K562 (cell line): ENCODE measurements around the gene GTF2A2. TPM values are rescaled to one million over a fixed set of nuclear protein-coding genes. Genes with fewer than 3 reads are reported as not detected.
A peak's percentile ranks its signal among the peaks of the same experiment; 100 is the strongest.

Experiments
- ATAC-seq: fragments of 200-7000 bp; cut with Tn5 transposase; 3 replicates; pipeline ENCODE4 v1.9.1; 2020; ENCODE audit warnings: moderate library complexity
- BruUV-seq: library from RNA; stranded (reverse); fragments of 400-500 nt; replicated peaks from 2 replicates; lab custom pipeline; 2021; lab: Mats Ljungman, UMichigan
- CTCF ChIA-PET: fragments of 300-600 bp; formaldehyde crosslinking; extraction: SDS; loops from one replicate; lab custom pipeline; 2021; ENCODE audit warnings: low intra/inter-chr PET ratio; lab: Yijun Ruan, JAX
- POLR2A ChIA-PET: fragments of 300-600, 350-650 bp; sonication (Branson Sonifier 250); formaldehyde crosslinking; extraction: SDS; loops from one replicate; lab custom pipeline; 2021; ENCODE audit warnings: antibody characterized with exemption, inconsistent platforms; lab: Yijun Ruan, JAX
- DNase-seq, 4 experiments: peaks; one replicate each; pipeline versions ENCODE4 v3.0.0 to v3.0.0-alpha.2; 2011 to 2018; ENCODE audit warnings: low spot score in 3 of 4, mixed read lengths in 3 of 4; ENCODE audit errors: extremely low read depth in 1 of 4
- FAIRE-seq: peaks from 2 replicates; lab custom pipeline; 2011; peaks lifted over from hg19 to GRCh38; lab: Jason Lieb, UNC
- H2AFZ ChIP-seq: 2 replicates; pipeline ENCODE4 v1.6.0; 2011; ENCODE audit warnings: low read depth, low read length, control low read depth, inconsistent platforms
- H3K27ac ChIP-seq: fragments of 200-600 bp; 3 replicates; pipeline ENCODE4 v1.8.0; 2011; ENCODE audit warnings: low read depth, mild to moderate bottlenecking, control low read depth, inconsistent platforms, low read length, moderate library complexity, mixed read lengths; ENCODE audit errors: extremely low read depth
- H3K27me3 ChIP-seq, 2 experiments: fragments of 300-600 bp in 1 of 2; 2 replicates in 1 of 2; 3 replicates in 1 of 2; pipeline versions ENCODE4 v1.6.0 to v1.8.0; 2011; ENCODE audit warnings: inconsistent platforms in 2 of 2, low read length in 2 of 2, mild to moderate bottlenecking in 1 of 2, mixed read lengths in 1 of 2, moderate library complexity in 1 of 2; ENCODE audit not compliant: control insufficient read depth in 2 of 2, insufficient read depth in 2 of 2
- H3K36me3 ChIP-seq: fragments of 300-600 bp; 3 replicates; pipeline ENCODE4 v1.8.0; 2011; ENCODE audit warnings: mild to moderate bottlenecking, low read length, inconsistent platforms; ENCODE audit not compliant: control insufficient read depth, insufficient read depth
- H3K4me1 ChIP-seq, 2 experiments: fragments of 200-600 bp in 1 of 2; replicated peaks in 1 of 2; 2 replicates in 1 of 2; 3 replicates in 1 of 2; pipeline versions ENCODE4 v1.5.1 to v1.8.0; 2011; ENCODE audit warnings: inconsistent platforms in 2 of 2, low read length in 2 of 2, mild to moderate bottlenecking in 1 of 2, mixed read lengths in 1 of 2, moderate library complexity in 1 of 2; ENCODE audit not compliant: control insufficient read depth in 2 of 2, insufficient read depth in 2 of 2
- H3K4me2 ChIP-seq: 2 replicates; pipeline ENCODE4 v1.6.1; 2011; ENCODE audit warnings: low read length, control low read depth, inconsistent platforms, mixed read lengths; ENCODE audit not compliant: insufficient read depth
- H3K4me3 ChIP-seq: fragments of 200-600 bp; sonication (generic), shearing (Covaris generic); 2 replicates; pipeline ENCODE4 v1.5.1; 2016; ENCODE audit warnings: control low read depth, inconsistent platforms
- H3K79me2 ChIP-seq: fragments of 200-600 bp; 3 replicates; pipeline ENCODE4 v1.8.0; 2011; ENCODE audit warnings: low read length, inconsistent platforms; ENCODE audit not compliant: control insufficient read depth, insufficient read depth
- H3K9ac ChIP-seq, 2 experiments: 2 replicates each; pipeline versions ENCODE4 v1.6.0 to v1.6.1; 2011; ENCODE audit warnings: low read depth in 2 of 2, low read length in 2 of 2, control low read depth in 1 of 2, inconsistent platforms in 1 of 2, mild to moderate bottlenecking in 1 of 2, mixed read lengths in 1 of 2; ENCODE audit not compliant: insufficient read depth in 1 of 2
- H3K9me1 ChIP-seq: one replicate; pipeline ENCODE4 v1.6.0; 2011; ENCODE audit warnings: inconsistent platforms, mild to moderate bottlenecking, low read length, moderate library complexity; ENCODE audit not compliant: control insufficient read depth, insufficient read depth
- H3K9me3 ChIP-seq: replicated peaks from 2 replicates; pipeline ENCODE4 v1.5.1; 2011; ENCODE audit warnings: low read depth, low read length, inconsistent platforms; ENCODE audit not compliant: control insufficient read depth, insufficient read depth
- H4K20me1 ChIP-seq: replicated peaks from 2 replicates; pipeline ENCODE4 v1.6.1; 2011; ENCODE audit warnings: low read length, inconsistent platforms, mixed read lengths; ENCODE audit not compliant: control insufficient read depth, insufficient read depth
- CTCF ChIP-seq, 3 experiments: IDR thresholded peaks in 2 of 3; conservative IDR thresholded peaks in 1 of 3; 2 replicates each; pipeline ENCODE4 v1.5.1; 2011 to 2012; ENCODE audit warnings: low read length in 3 of 3, mild to moderate bottlenecking in 3 of 3, control low read depth in 2 of 3, improper control_type of control experiment in 1 of 3, inconsistent platforms in 1 of 3, low read depth in 1 of 3, mixed read lengths in 1 of 3, moderate library complexity in 1 of 3; ENCODE audit not compliant: insufficient read depth in 2 of 3
- DEAF1 ChIP-seq: fragments of 450-650 bp; formaldehyde crosslinking; IDR thresholded peaks from 2 replicates; pipeline ENCODE4 v1.4.0; 2020; ENCODE audit warnings: mild to moderate bottlenecking, moderate library complexity
- RAD21 ChIP-seq, 2 experiments: fragments of 250-450 bp in 1 of 2; fragments of 450-650 bp in 1 of 2; sonication (Bioruptor Pico) in 1 of 2; formaldehyde crosslinking in 1 of 2; IDR thresholded peaks in 1 of 2; conservative IDR thresholded peaks in 1 of 2; 2 replicates each; pipeline versions ENCODE4 v1.4.0 to v1.8.0; 2020 to 2022; ENCODE audit warnings: mild to moderate bottlenecking in 2 of 2, moderate library complexity in 1 of 2
- RNF2 ChIP-seq: sonication (generic); IDR thresholded peaks from 2 replicates; pipeline ENCODE4 v1.6.1; 2016
- SMC3 ChIP-seq: conservative IDR thresholded peaks from 2 replicates; pipeline ENCODE4 v1.6.1; 2011; ENCODE audit warnings: low read depth, low read length, improper control_type of control experiment; ENCODE audit not compliant: insufficient read depth
- ZNF384 ChIP-seq: IDR thresholded peaks from 2 replicates; pipeline ENCODE4 v1.6.1; 2012; ENCODE audit warnings: low read depth, low read length, improper control_type of control experiment
- WGBS: fragments of 100-300 bp; shearing (Covaris generic); methylation state at CpG from one replicate; pipeline ENCODE4 v1.1.6; 2016; ENCODE audit warnings: low coverage, mixed read lengths; ENCODE audit not compliant: insufficient coverage; ENCODE audit errors: missing lambda C conversion rate; 5-methylcytosine and 5-hydroxymethylcytosine counted together
- in situ Hi-C: fragments of 300-500 bp; cut with MboI; formaldehyde crosslinking; loops from 4 replicates; pipeline ENCODE4 v1.15.0; 2018; ENCODE audit warnings: inconsistent platforms, mixed read lengths
- intact Hi-C: fragments of 100-400 bp; cut with micrococcal nuclease; formaldehyde crosslinking; loops from 2 replicates; pipeline ENCODE4 v1.14.2; 2022
- polyA plus RNA-seq, 8 experiments: library from polyadenylated mRNA; depleted of rRNA in 4 of 8; stranded (reverse) in 5 of 8; unstranded in 3 of 8; fragments of >200 nt; fragmentation: Nextera tagmentation in 2 of 8; fragmentation: Illumina TruSeq in 1 of 8; extraction: Ambion mirVana in 2 of 8; extraction: Trizol in 1 of 8; gene quantifications; 2 replicates each; pipeline versions ENCODE4 v1.2.1 to v1.2.3, GENCODE V29; 2011 to 2014; ENCODE audit warnings: inconsistent platforms in 1 of 8, missing spikeins in 1 of 8
- total RNA-seq, 7 experiments: library from RNA; depleted of rRNA in 6 of 7; stranded (reverse); fragments of >200 nt in 6 of 7; fragmentation: Illumina TruSeq in 2 of 7; extraction: Trizol in 2 of 7; gene quantifications; 2 replicates each; pipeline versions ENCODE4 v1.2.1 to v1.2.3, GENCODE V29; 2011 to 2021; ENCODE audit warnings: low replicate concordance in 1 of 7

The GTF2A2 gene
- total and polyA plus RNA-seq, 9 of the 15 experiments (the other 6 are each of a cell fraction or from before 2014, with no cell fraction given): 128 to 656 (median 172) TPM

DNA sequence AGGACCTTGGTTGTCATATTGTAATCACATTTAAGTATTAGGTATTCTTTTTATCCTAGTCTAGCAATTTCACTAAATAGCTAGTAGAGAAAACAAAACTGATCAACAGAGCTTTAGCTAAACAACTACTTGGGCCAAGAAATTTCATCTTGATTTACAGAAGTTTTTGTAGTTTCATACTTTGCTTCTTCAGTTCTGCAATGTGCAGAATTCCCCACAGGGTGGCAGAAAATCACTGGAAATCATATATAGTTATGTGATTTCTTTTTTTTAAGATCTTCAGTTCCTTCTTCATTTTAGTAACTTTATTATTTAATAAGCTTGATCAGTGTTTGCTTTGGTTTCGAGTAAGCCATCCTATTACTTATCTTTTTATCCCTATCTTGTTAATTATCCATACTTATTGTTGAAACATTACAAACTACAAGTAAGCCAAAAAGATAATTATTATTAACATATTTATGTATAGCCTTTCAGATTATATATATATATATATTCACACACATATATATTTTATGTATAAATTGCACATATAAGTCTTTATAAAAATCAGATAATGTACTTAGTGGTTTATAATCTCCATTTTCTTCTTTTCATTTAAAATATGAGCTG, 34.0 kb upstream of the GTF2A2 start:
- Histone ChIP-seq H3K79me2 (peaks cover 29% of the 10 kb centered on the region), H4K20me1 (peaks cover 11% of the 10 kb centered on the region; the same call in 1 of the 2 replicates), H3K9ac (no peak overlapping the region), H3K36me3 (peaks cover 7% of the 10 kb centered on the region; the same call in 2 of the 3 replicates), H2AFZ (no peak overlapping the region; the same call in 1 of the 2 replicates), H3K9me1 (no peaks in the 10 kb centered on the region), H3K27me3 (no peaks in the 10 kb centered on the region), H3K27ac (no peak overlapping the region), H3K9me3 (no peaks in the 10 kb centered on the region), H3K4me3 (no peak overlapping the region), H3K4me1 (peaks cover 10 to 12% of the 10 kb centered on the region in 2 experiments), H3K4me2 (no peak overlapping the region)
- 0% methylated on average over 1 of the region's 1 CpG for WGBS
- POLR2A ChIA-PET: interaction anchor here (1.5 kb wide), 1 partner anchor 33 kb away, joined by 5 read pairs; no protein-coding TSS in a partner anchor
- TF ChIP-seq SMC3 (peak; percentile 48; the same call in 1 of the 2 replicates), ZNF384 (peak; percentile 96), RNF2 (no peak), CTCF (IDR thresholded peaks at IDR 0.05 in 2 of 3, conservative IDR thresholded peaks at IDR 0.05 in 1 of 3; ENCODE audit: insufficient read depth in 2 of 3, low read depth in 1 of 3, low read length in 3 of 3) (peak; percentile 44 to 69 (median 45); a peak in 4 of 6 replicates), DEAF1 (CRISPR knock-in tag) (0 out of 2 replicates have a peak, but pooled peaks have one; percentile 15), RAD21 (CRISPR knock-in tag; conservative IDR thresholded peaks at IDR 0.05 in 1 of 2, IDR thresholded peaks at IDR 0.05 in 1 of 2) (peak; percentile 60)
- no peak for FAIRE-seq
- BruUV-seq: no TSS peak
- ATAC-seq: no peak
- CTCF ChIA-PET: interaction anchor here (0.6 to 1.7 kb wide), 4 partner anchors 94 to 635 kb away, joined by 3 to 17 read pairs (median 4); no protein-coding TSS in a partner anchor
- in situ Hi-C loops (loop anchor here (10.0 kb wide), 2 partner anchors 634 to 834 kb away; no protein-coding TSS in a partner anchor), intact Hi-C loops (loop anchor here (1.0 to 10.0 kb wide), 4 partner anchors 46 to 635 kb away; no protein-coding TSS in a partner anchor)
- DNase-seq: peak in 2 of 4 experiments; percentile 16 to 70
